T-helper 17 cell (primary cell): ENCODE results near the gene NUFIP1. TPM values are rescaled to one million over a fixed set of nuclear protein-coding genes. Genes with fewer than 3 reads are reported as not detected.
"Not testable (repeated sequence)": the region's sequence is repeated elsewhere in the genome, so short reads cannot be mapped to it uniquely, and the experiment has no call there.

ENCODE experiments used
- ATAC-seq: fragments of 150-1000 bp; cut with Tn5 transposase; 2 replicates; pipeline ENCODE4 v1.10.0; 2021; ENCODE audit warnings: mild to moderate bottlenecking, moderate library complexity
- DNase-seq, 3 donors: peaks; one replicate each; pipeline versions ENCODE4 v3.0.0 to v3.0.0-alpha.2; 2020 to 2021
- H3K9me3 ChIP-seq: one replicate; pipeline ENCODE4 v1.7.0; 2013; ENCODE audit warnings: low read length, mild to moderate bottlenecking; ENCODE audit not compliant: control insufficient read depth, poor library complexity, severe bottlenecking
- H3K27ac Mint-ChIP-seq: one replicate; pipeline ENCODE4 v1.8.0; 2022; ENCODE audit warnings: mild to moderate bottlenecking, moderate library complexity, mixed read lengths
- H3K27me3 Mint-ChIP-seq: one replicate; pipeline ENCODE4 v1.8.0; 2022; ENCODE audit warnings: mixed read lengths
- H3K36me3 Mint-ChIP-seq: one replicate; pipeline ENCODE4 v1.8.0; 2022; ENCODE audit warnings: low read depth, mixed read lengths
- H3K4me1 Mint-ChIP-seq: one replicate; pipeline ENCODE4 v1.8.0; 2022; ENCODE audit warnings: mild to moderate bottlenecking, mixed read lengths
- H3K4me3 Mint-ChIP-seq: one replicate; pipeline ENCODE4 v1.8.0; 2022; ENCODE audit warnings: mild to moderate bottlenecking, moderate library complexity, mixed read lengths
- total RNA-seq, 4 donors: library from RNA in 2 of 4; stranded (reverse) in 2 of 4; gene quantifications; one replicate each; pipeline ENCODE4 v1.2.3 and lab custom pipeline; 2022 to 2026

The NUFIP1 gene
- total RNA-seq (1 to 10 TPM; 3.4 to 5.0 TPM), total RNA-seq (lab: John Stamatoyannopoulos, UW) (10.0 to 13.0 reads per million in 2 donors)

DNA sequence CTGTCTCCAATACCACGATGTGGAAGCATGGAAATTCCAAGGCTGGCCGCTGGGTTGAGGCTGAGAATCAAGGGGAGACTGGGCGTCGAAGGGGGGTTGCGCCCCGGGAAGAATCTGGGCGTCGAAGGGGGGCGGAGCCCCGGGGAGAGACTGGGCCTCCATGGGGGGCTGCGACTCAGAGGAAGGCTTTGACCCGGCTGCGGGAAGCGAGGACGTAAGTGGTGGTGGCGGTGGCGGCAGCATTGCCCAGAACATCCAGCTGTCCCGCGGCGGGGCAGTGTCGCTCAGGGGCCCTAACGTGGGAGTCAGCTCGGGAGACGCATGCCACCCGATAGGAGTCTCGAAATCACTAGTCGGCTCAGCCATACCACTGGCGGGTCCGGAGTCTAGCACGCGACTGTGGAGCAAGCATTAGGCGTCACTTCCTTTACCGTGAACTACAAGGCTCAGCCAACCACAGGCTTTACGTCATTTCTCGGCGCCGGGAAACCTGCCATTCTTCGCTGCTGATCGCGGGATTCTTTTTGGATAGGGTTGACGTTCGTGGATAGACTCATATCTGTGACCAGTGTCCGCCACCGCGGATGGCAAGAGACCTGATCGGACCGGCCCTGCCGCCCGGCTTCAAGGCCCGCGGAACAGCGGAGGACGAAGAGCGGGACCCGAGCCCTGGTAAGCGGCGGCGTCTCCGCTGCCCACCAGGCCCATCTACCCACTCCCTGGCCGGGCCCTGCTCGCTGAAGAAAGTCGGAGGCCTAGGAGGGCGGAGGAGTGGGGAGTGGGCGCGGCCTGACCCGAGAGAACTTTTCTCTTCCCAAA, at the start of gene NUFIP1, which contains the start of gene GPALPP1:
NUFIP1 (minus strand) TSS at position 401 of the 819 bp plus-strand sequence; CDS start at position 366, 35 bp downstream.
GPALPP1 (plus strand) TSS at position 468 of the 819 bp plus-strand sequence; CDS start at position 585, 117 bp downstream.
- DNase-seq (peak; percentile 73 to 88 (median 78)), ATAC-seq (peak; percentile 98)
- H3K9me3 ChIP-seq: no peaks in the 10 kb centered on the region
- Mint-ChIP-seq H3K27me3 (no peaks in the 10 kb centered on the region), H3K4me3 (peak within 1 kb of the TSS; percentile 97), H3K4me1 (peaks cover 43% of the 10 kb centered on the region), H3K36me3 (peaks cover 4% of the 10 kb centered on the region), H3K27ac (peak within 1 kb of the TSS; percentile 96)

DNA sequence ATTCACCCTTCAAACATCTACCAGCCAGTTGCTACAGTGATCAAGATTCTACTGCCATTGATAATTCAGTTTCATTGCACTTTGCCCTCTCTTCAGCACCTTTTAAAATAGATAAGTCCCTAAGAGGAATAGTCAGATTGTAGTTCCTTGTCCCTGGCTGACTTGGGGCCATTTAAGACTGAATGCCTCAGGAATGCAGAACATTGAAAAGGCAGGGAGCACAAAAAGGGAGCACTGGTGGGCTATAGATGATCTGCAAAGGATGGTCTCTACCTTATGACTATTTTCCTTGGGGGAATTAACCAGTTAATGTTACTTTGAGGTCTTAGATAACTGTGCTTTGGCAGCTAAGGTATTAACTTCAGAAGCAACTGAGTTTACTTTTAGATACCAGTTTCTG, 46.9 kb upstream of the NUFIP1 start:
- no peaks in the 10 kb centered on the region for H3K27me3 Mint-ChIP-seq
- H3K4me3 Mint-ChIP-seq: no peak overlapping the region
- no peaks in the 10 kb centered on the region for H3K4me1 Mint-ChIP-seq

DNA sequence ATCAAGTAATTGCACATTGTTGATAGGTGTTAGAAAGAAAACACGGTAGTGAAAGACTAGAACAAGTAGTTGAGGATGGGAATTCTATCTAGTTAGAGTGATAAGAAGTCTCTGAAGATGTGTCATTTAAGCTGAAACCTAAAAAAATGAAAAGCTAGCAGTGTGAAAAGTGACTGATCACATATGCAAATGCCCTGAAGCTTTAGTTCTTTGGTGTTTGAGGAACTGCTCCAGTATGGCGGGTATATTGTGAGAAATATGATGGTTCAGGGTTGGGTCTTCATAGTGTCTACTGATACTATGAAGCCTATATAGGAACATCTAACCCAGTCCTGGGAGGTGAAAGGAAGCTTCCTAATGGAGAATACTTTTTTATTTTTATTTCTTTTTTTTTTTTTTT, 45.1 kb upstream of the NUFIP1 start:
- ATAC-seq (no peak), DNase-seq (no peak)
- Mint-ChIP-seq H3K27ac (peak overlapping the region; percentile 29), H3K36me3 (no peaks in the 10 kb centered on the region), H3K27me3 (no peaks in the 10 kb centered on the region), H3K4me3 (no peak overlapping the region), H3K4me1 (no peaks in the 10 kb centered on the region)
- H3K9me3 ChIP-seq: no peaks in the 10 kb centered on the region

More for the DNA sequence above, 46.9 kb upstream of the NUFIP1 start:
- ATAC-seq (no peak), DNase-seq (no peak)
- H3K9me3 ChIP-seq: no peaks in the 10 kb centered on the region
- Mint-ChIP-seq H3K36me3 (no peaks in the 10 kb centered on the region), H3K27ac (no peak overlapping the region)

DNA sequence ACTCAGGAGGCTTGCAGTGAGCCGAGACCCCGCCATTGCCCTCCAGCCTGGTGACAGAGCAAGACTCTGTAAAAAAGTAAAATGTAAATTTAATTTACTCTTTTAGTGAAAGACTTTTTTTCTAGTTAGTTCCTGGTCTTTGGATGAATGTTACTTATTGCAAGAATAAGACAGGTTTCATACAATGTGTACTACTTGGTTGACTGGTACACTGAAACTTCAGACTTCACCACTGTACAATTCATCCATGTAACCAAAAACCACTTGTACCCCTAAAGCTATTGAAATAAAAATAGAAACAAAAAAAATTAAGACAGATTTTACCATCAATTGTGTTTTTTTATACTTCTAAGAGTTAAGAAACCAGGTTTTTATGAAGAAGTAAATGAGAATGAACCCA, 35.6 kb upstream of the NUFIP1 start:
- Mint-ChIP-seq H3K27me3 (no peaks in the 10 kb centered on the region), H3K27ac (no peak overlapping the region), H3K36me3 (peaks cover 10% of the 10 kb centered on the region), H3K4me3 (no peak overlapping the region), H3K4me1 (no peaks in the 10 kb centered on the region)
- H3K9me3 ChIP-seq: no peaks in the 10 kb centered on the region
- no peak for DNase-seq
- ATAC-seq: no peak

DNA sequence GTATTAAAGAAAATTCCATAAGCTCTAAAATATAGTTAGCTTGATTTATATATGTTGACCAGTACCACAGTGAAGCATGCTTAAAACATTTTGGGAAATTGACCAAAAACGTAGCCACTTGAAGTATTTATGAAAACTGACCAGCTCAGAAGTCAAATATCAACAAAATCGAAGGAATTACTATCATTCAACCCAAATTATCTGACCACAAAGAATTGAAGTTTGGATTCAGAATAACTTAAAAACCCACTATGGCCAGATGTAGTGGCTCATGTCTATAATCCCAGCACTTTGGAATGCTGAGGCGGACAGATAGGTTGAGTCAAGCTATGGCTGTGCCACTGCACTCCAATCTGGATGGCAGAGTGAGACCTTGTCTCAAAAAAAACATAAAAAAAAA, 32.0 kb upstream of the NUFIP1 start:
- DNase-seq (no peak), ATAC-seq (no peak)
- H3K9me3 ChIP-seq: no peaks in the 10 kb centered on the region
- H3K27me3 Mint-ChIP-seq: no peaks in the 10 kb centered on the region
- H3K27ac Mint-ChIP-seq: no peak overlapping the region
- no peaks in the 10 kb centered on the region for H3K4me1 Mint-ChIP-seq
- peaks cover 9% of the 10 kb centered on the region for H3K36me3 Mint-ChIP-seq
- no peak overlapping the region for H3K4me3 Mint-ChIP-seq

DNA sequence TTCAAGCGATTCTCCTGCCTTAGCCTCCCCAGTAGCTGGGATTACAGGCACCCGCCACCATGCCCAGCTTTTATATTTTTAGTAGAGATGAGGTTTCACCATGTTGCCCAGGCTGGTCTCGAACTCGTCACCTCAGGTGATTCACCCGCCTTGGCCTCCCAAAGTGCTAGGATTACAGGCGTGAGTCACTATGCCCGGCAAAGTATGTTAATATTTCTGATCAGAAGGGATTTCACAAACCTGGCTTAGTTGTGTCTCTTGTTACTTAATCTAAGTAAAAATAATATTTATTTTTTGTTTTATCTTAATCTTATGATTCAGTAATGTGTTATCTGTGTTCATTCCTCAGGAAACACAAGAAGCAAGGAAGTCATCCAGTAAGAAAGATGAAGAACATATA, 30.7 kb upstream of the NUFIP1 start:
- not testable (repeated sequence) for H3K4me1 Mint-ChIP-seq, H3K4me3 Mint-ChIP-seq, H3K9me3 ChIP-seq, DNase-seq, ATAC-seq, H3K27me3 Mint-ChIP-seq
- Mint-ChIP-seq H3K27ac (peak overlapping the region; percentile 71), H3K36me3 (peaks cover 12% of the 10 kb centered on the region)

DNA sequence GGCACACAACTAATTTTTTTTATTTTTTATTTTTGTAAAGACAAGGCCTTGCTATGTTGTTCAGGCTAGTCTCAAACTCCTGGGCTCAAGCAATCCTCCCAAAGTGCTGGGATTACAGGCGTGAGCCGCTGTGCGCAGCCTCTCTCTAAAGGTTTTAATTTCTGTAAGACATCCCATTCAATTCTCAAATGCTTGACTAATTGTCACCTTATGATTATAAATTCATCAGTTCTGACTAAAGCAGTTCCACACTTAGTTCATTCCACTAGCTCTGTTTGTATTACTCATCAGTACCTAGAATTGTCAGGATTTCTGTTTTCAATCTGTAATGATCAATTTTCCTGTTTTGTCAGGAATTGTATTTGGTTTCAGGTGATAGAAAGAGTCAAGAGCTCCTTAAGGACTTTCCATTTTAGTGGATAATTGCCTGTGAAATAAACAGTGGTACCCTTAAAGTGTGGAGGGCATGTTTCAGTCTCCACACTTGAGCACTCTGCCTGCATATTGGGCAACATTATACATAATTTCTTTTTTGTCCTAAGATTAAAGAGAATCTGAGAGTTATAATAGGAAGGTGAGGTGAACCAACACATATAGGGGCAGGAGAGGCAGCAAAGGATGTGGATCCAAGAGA, 27.6 kb upstream of the NUFIP1 start:
- H3K4me3 Mint-ChIP-seq: no peak overlapping the region
- H3K36me3 Mint-ChIP-seq: peaks cover 5% of the 10 kb centered on the region
- H3K9me3 ChIP-seq: no peaks in the 10 kb centered on the region
- no peak for DNase-seq
- H3K27me3 Mint-ChIP-seq: no peaks in the 10 kb centered on the region
- H3K4me1 Mint-ChIP-seq: peaks cover 3% of the 10 kb centered on the region
- no peak overlapping the region for H3K27ac Mint-ChIP-seq
- ATAC-seq: no peak

DNA sequence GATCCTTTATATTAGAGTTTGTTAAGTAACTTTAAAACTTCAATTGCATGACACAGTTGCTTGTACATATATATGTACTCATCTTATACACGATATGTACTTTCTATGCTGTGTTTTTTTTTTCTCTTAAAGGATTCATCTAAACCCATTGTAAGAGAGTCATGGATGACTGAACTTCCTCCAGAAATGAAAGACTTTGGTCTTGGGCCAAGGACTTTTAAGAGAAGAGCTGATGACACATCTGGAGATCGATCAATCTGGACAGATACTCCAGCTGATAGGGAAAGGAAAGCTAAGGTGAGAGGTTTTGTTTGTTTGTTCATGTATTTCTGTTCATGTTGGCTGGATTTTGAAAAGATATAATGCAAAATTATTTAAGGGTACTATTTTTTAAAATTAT, 26.0 kb upstream of the NUFIP1 start:
- Mint-ChIP-seq H3K4me3 (no peak overlapping the region), H3K4me1 (peaks cover 3% of the 10 kb centered on the region), H3K36me3 (peaks cover 13% of the 10 kb centered on the region), H3K27ac (no peak overlapping the region), H3K27me3 (no peaks in the 10 kb centered on the region)
- DNase-seq (no peak), ATAC-seq (no peak)
- H3K9me3 ChIP-seq: no peaks in the 10 kb centered on the region

DNA sequence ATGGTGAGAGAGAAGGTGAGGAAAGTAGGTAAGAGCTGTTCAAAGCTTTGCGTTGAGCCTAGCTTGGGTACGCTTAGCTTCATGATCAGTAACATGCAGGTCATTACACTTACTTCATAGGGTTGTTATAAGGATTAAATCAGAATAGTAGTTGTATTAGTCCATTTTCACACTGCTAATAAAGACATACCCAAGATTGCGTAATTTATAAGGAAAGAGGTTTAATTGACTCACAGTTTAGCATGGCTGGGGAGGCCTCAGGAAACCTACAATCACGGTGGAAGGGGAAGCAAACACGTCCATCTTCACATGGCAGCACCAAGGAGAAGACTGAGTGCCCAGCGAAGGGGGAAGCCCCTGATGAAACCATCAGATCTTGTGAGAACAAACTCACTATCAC, 21.9 kb upstream of the NUFIP1 start:
- no peak overlapping the region for H3K4me3 Mint-ChIP-seq
- H3K27ac Mint-ChIP-seq: no peak overlapping the region
- DNase-seq (no peak), ATAC-seq (no peak)
- H3K9me3 ChIP-seq: no peaks in the 10 kb centered on the region
- H3K4me1 Mint-ChIP-seq: peaks cover 6% of the 10 kb centered on the region
- H3K36me3 Mint-ChIP-seq: peaks cover 17% of the 10 kb centered on the region
- no peaks in the 10 kb centered on the region for H3K27me3 Mint-ChIP-seq

DNA sequence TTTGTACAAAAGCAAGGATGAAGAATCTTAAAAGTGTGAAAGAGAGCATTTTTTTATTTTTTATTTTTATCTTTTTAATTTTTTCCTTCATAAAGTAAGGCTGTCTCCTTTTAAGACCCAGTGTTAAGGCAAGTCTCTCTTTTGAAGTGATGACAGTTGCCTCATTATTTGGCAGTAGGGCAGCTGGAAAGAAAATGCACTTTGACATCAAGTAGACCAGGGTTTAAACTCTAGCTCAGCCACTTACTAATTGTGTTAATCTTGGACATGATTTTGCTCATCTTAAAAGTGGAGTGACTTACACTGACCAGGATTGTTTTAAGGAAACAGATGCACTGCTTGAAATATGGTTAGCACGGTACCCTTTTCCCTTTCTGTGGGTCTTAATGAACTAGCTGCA, 18.6 kb upstream of the NUFIP1 start:
- peaks cover 14% of the 10 kb centered on the region for H3K36me3 Mint-ChIP-seq
- H3K4me3 Mint-ChIP-seq: no peak overlapping the region
- no peak overlapping the region for H3K27ac Mint-ChIP-seq
- H3K9me3 ChIP-seq: no peaks in the 10 kb centered on the region
- no peaks in the 10 kb centered on the region for H3K27me3 Mint-ChIP-seq
- ATAC-seq: no peak
- no peak for DNase-seq
- peaks cover 6% of the 10 kb centered on the region for H3K4me1 Mint-ChIP-seq

DNA sequence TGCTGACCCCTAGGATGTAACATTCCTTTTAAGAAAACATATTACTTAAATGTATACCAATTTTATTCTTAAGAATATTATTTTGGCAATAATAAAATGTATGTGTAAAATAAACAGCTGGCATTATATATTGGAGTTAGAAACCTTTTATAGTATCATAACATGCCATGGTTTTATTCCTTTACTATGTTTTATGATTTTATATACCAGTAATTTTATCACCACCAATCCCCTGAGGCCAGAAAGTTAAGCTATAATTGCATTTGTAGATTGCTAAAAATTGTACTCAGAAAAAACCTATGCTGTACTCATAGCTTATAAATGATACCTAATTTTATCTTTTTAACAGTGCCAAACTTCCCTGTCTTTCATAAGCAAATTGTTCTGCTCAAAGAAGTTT, 18.0 kb upstream of the NUFIP1 start:
- no peak for DNase-seq
- Mint-ChIP-seq H3K27me3 (no peaks in the 10 kb centered on the region), H3K4me1 (peaks cover 4% of the 10 kb centered on the region), H3K36me3 (peaks cover 14% of the 10 kb centered on the region), H3K4me3 (no peak overlapping the region), H3K27ac (no peak overlapping the region)
- H3K9me3 ChIP-seq: no peaks in the 10 kb centered on the region
- no peak for ATAC-seq

DNA sequence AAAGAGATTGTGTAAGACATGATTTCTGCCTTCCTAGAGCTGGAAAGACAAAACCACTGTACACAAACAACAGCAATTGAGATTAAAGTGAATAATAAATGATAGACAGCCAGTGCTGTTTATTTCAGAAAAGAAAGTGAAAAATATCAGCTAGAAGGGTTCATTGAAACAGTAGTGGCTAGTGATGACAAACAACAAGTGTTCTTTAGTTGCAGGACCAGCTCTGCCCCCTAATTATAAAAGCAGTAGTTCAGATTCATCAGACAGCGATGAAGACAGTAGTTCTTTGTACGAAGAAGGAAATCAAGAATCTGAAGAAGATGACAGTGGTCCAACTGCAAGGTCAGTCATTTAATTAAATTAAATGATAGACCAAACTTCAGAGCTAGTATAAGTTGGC, 14.8 kb upstream of the NUFIP1 start:
- H3K27ac Mint-ChIP-seq: no peak overlapping the region
- peaks cover 2% of the 10 kb centered on the region for H3K36me3 Mint-ChIP-seq
- no peak overlapping the region for H3K4me3 Mint-ChIP-seq
- DNase-seq (no peak), ATAC-seq (no peak)
- no peaks in the 10 kb centered on the region for H3K4me1 Mint-ChIP-seq
- no peaks in the 10 kb centered on the region for H3K9me3 ChIP-seq
- no peaks in the 10 kb centered on the region for H3K27me3 Mint-ChIP-seq

DNA sequence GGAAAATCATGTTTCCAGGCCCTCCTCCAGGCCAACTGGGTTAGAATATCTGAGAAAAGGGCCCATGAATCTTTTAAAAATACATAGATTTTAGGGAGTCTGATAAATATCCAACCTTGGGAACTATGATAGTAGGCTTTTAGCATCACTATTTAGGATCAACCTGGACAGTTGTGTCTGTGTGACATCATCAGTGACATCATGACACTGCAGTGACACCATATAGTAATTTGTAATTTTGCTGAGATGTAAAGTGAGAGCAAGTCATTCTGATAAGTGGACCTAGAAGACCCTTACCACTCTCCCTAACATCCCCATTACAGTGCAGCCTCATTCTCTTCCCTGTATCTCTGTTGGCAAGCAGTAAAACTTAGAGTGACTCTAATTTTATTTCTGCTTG, 14.1 kb upstream of the NUFIP1 start:
- H3K9me3 ChIP-seq: no peaks in the 10 kb centered on the region
- Mint-ChIP-seq H3K4me1 (peaks cover 2% of the 10 kb centered on the region), H3K27ac (no peak overlapping the region), H3K27me3 (no peaks in the 10 kb centered on the region), H3K36me3 (peaks cover 3% of the 10 kb centered on the region), H3K4me3 (no peak overlapping the region)
- ATAC-seq (no peak), DNase-seq (no peak)
